ENCODE data around the gene ABCD4. TPM values are rescaled to one million over a fixed set of nuclear protein-coding genes. Genes with fewer than 3 reads are reported as not detected.

Gene ABCD4
- total RNA-seq, 1 experiment from 2014 or later, result 18.2 TPM

Other genes starting within 250 kb of the ABCD4 start
- gene ALDH6A1, start 218.5 kb downstream of the ABCD4 start, total RNA-seq (2014; rRNA removed; shearing (Covaris generic)), result 8.9 and 18.0 TPM in 2 replicates
- gene LIN52, start 218.0 kb downstream of the ABCD4 start, total RNA-seq (2014; rRNA removed; shearing (Covaris generic)), result 14.7 and 21.0 TPM in 2 replicates
- gene VSX2, start 63.5 kb downstream of the ABCD4 start, total RNA-seq (2014; rRNA removed; shearing (Covaris generic)), result not detected in 2 replicates
- not detected in 2 replicates for gene VRTN, start 45.5 kb upstream of the ABCD4 start, total RNA-seq (2014; rRNA removed; shearing (Covaris generic))
- not detected in 2 replicates for gene SYNDIG1L, start 123.3 kb upstream of the ABCD4 start, total RNA-seq (2014; rRNA removed; shearing (Covaris generic))
- 390 and 816 TPM in 2 replicates for gene NPC2, start 190.4 kb upstream of the ABCD4 start, total RNA-seq (2014; rRNA removed; shearing (Covaris generic))
- 29.8 and 33.6 TPM in 2 replicates for gene ISCA2, start 190.8 kb upstream of the ABCD4 start, total RNA-seq (2014; rRNA removed; shearing (Covaris generic))

Measured in M059J (cell line).